Stimulated activated naive B cell treated with anti-CD40 and anti-IgM and Interleukin-4, amounts not matched to agents 10 μg/mL and 1 μg/mL and 100 μg/mL, for 72 hours (primary cell): ENCODE data around the gene MIX23.

Experiments used
- ATAC-seq, 2 donors: fragments of 150-1000 bp; cut with Tn5 transposase; replicated peaks; 2 replicates each; pipeline ENCODE4 v1.10.0; 2021; ENCODE audit warnings: moderate library complexity in 1 of 2
- DNase-seq: peaks from one replicate; pipeline ENCODE4 v3.0.0; 2021
- H3K27ac Mint-ChIP-seq: one replicate; pipeline ENCODE4 v1.8.0; 2022; ENCODE audit warnings: mild to moderate bottlenecking, mixed read lengths
- H3K27me3 Mint-ChIP-seq, 2 donors: one replicate each; pipeline ENCODE4 v1.8.0; 2022; ENCODE audit warnings: mixed read lengths in 2 of 2
- H3K36me3 Mint-ChIP-seq, 2 donors: one replicate each; pipeline ENCODE4 v1.8.0; 2022; ENCODE audit warnings: mixed read lengths in 2 of 2, mild to moderate bottlenecking in 1 of 2
- H3K4me1 Mint-ChIP-seq, 2 donors: one replicate each; pipeline ENCODE4 v1.8.0; 2022; ENCODE audit warnings: mixed read lengths in 2 of 2, mild to moderate bottlenecking in 1 of 2
- H3K4me3 Mint-ChIP-seq, 2 donors: one replicate each; pipeline ENCODE4 v1.8.0; 2022; ENCODE audit warnings: mild to moderate bottlenecking in 2 of 2, mixed read lengths in 2 of 2, moderate library complexity in 1 of 2
- H3K9me3 Mint-ChIP-seq, 2 donors: one replicate each; pipeline ENCODE4 v1.8.0; 2022; ENCODE audit warnings: mixed read lengths in 2 of 2, mild to moderate bottlenecking in 1 of 2

Gene MIX23

DNA sequence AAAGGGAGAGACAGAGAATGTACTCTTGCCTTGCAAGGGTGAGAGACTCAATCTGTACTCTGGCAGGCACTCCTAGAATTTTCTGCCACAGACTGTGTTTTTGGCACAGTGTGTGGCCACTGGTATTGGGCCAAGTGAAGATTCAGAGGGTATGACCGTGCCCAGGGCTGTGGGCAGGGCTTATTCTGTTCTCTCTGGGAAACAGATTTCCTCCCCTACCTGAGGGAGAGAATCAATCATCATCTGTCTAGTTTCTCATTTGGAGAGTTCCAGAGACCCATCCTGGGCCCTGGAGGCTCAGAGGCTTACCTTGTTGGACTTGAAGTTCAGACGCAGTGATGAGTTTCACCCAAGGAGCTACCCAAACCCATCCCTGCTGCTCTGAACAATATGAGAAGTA is 29.8 kb downstream of the MIX23 start:
- Mint-ChIP-seq H3K4me3 (no peak overlapping the region), H3K27ac (no peak overlapping the region), H3K27me3 (peaks cover 0 to under 1% of the 10 kb centered on the region in 2 donors), H3K9me3 (no peaks in the 10 kb centered on the region), H3K4me1 (peaks cover 0 to 6% of the 10 kb centered on the region in 2 donors), H3K36me3 (peaks cover 6 to 9% of the 10 kb centered on the region in 2 donors)
- DNase-seq (no peak), ATAC-seq (no peak)

DNA sequence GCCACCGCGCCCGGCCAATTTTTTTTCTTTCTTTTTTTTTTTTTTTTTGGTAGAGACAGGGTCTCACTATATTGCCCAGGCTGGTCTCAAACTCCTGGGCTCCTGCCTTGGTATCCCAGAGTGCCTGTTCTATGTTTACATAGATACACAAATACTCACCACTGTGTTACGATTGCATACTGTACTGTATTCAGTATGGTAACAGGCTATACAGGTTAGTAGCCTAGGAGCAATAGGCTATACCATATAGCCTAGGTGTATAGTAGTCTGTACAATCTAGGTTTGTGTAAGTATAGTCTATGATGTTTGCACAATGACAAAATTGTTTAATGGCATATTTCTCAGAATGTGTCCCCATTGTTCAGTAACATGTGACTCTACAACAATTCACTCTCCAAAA is 31.4 kb downstream of the MIX23 start:
- H3K4me1 Mint-ChIP-seq: peaks cover 0 to 6% of the 10 kb centered on the region in 2 donors
- DNase-seq: no peak
- H3K27me3 Mint-ChIP-seq: peaks cover 6 to 7% of the 10 kb centered on the region in 2 donors
- no peak for ATAC-seq
- peaks cover 2 to 5% of the 10 kb centered on the region in 2 donors for H3K36me3 Mint-ChIP-seq
- H3K27ac Mint-ChIP-seq: no peak overlapping the region
- no peak overlapping the region for H3K4me3 Mint-ChIP-seq
- peaks cover 0 to 5% of the 10 kb centered on the region in 2 donors for H3K9me3 Mint-ChIP-seq

DNA sequence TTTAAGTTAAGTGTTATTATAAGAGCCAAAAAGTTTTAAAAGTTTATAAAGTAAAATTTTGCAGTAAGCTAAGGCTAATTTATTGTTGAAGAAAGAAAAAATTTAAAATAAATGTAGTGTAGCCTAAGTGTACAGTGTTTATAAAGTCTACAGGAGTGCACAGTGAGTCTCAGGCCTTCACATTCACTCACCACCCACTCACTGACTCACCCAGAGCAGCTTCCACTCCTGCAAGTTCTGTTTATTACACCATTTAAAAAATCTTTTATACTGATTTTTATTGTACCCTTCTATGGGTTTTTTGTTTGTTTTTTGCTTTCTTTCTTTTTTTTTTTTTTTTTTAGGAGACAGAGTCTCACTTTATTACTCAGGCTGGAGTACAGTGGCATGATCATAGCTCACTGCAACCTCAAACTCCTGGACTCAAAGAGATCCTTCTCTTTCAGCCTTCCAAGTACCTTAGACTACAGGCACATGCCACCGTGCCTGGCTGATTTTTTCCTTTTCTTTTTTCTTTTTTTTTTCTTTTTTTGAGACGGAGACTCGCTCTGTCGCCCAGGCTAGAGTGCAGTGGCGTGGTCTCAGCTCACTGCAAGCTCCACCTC is 32.1 kb downstream of the MIX23 start:
- H3K4me1 Mint-ChIP-seq: peaks cover 0 to 6% of the 10 kb centered on the region in 2 donors
- peaks cover 0 to 5% of the 10 kb centered on the region in 2 donors for H3K9me3 Mint-ChIP-seq
- no peak for ATAC-seq
- H3K27ac Mint-ChIP-seq: no peak overlapping the region
- peaks cover 6 to 7% of the 10 kb centered on the region in 2 donors for H3K27me3 Mint-ChIP-seq
- DNase-seq: no peak
- no peak overlapping the region for H3K4me3 Mint-ChIP-seq
- H3K36me3 Mint-ChIP-seq: peaks cover 2 to 5% of the 10 kb centered on the region in 2 donors

DNA sequence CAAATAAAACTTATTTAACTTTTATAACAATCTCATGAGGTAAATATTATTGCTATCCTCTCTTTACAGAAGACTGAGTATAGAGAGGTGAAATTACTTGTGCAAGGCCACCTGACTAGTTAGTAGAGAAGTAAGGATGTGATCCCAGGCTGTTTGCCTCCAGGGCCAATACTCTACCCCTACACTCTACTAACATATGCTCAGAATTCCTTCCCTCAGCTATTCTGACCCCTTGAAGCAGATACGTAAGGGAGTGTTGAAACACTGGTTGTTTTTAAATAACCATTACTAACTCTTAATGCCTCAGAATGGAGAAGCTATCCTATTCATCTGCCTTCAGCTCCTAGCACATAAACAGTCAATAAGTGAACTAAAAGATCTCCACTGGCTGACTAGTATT is 33.9 kb downstream of the MIX23 start:
- peaks cover 6 to 7% of the 10 kb centered on the region in 2 donors for H3K27me3 Mint-ChIP-seq
- peaks cover 0 to 2% of the 10 kb centered on the region in 2 donors for H3K4me1 Mint-ChIP-seq
- no peak for ATAC-seq
- H3K27ac Mint-ChIP-seq: no peak overlapping the region
- peaks cover 0 to 5% of the 10 kb centered on the region in 2 donors for H3K36me3 Mint-ChIP-seq
- no peak for DNase-seq
- peaks cover 0 to 5% of the 10 kb centered on the region in 2 donors for H3K9me3 Mint-ChIP-seq
- no peak overlapping the region for H3K4me3 Mint-ChIP-seq

DNA sequence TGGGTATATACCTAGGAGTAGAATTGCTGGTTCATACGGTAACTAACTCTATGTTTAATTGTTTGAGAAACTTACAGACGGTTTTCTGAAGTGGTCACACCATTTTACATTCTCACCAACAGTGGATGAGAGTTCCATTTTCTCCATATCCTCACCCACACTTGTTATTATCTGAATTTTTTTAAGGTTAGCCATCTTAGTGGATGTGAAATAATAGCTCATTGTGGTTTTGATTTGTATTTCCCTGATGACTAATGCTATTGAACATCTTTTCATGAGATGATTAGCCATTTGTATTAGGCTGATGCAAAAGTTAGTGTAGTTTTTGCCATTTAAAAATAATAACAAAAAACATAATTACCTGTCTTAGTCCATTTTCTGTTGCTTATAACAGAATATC is 39.4 kb downstream of the MIX23 start:
- Mint-ChIP-seq H3K4me3 (no peak overlapping the region), H3K36me3 (peaks cover 5 to 7% of the 10 kb centered on the region in 2 donors), H3K27me3 (peaks cover 6 to 10% of the 10 kb centered on the region in 2 donors), H3K27ac (no peak overlapping the region), H3K4me1 (no peaks in the 10 kb centered on the region), H3K9me3 (peaks cover 0 to 12% of the 10 kb centered on the region in 2 donors)
- no peak for ATAC-seq
- DNase-seq: no peak

DNA sequence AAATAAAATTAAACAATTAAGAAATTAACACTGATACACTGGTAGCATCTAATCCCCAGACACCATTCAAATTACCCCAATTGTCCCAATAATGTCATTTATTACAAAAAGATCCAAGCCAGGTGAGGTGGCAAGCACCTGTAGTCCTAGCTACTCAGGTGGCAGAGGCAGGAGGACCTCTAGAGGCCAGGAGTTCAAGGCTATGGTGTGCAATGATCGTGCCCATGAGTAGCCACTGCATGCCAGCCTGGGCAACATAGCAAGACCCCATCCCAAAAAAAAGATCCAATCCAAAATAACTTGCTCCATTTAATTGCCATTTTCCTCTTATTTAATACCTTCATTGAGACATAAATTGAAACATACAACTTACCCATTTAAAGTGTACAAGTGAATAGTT is 40.2 kb downstream of the MIX23 start:
- DNase-seq (no peak), ATAC-seq (no peak)
- Mint-ChIP-seq H3K27me3 (peaks cover 1 to 6% of the 10 kb centered on the region in 2 donors), H3K4me3 (no peak overlapping the region), H3K36me3 (peaks cover 2 to 7% of the 10 kb centered on the region in 2 donors), H3K4me1 (no peaks in the 10 kb centered on the region), H3K9me3 (peaks cover 0 to 9% of the 10 kb centered on the region in 2 donors), H3K27ac (no peak overlapping the region)

DNA sequence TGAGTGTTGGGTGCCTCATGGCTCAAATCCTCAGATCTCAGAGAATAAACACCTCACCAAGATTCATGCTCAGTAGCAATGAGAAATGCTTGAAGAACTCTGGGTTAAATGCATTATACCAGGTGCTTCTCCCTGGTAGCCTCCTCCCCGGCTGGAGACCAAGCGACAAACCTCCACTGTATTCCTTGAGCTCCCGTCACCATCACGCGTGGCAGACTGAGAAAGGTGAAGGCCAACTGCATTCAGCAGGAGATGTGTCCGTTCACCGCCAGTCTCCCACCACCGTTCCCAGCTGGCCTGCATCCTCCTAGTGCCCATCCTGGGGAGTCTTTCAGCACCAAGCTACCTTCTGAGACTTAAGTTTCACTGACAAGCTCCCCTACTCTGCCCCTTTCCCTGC is 50.5 kb downstream of the MIX23 start:
- no peaks in the 10 kb centered on the region for H3K9me3 Mint-ChIP-seq
- DNase-seq: no peak

DNA sequence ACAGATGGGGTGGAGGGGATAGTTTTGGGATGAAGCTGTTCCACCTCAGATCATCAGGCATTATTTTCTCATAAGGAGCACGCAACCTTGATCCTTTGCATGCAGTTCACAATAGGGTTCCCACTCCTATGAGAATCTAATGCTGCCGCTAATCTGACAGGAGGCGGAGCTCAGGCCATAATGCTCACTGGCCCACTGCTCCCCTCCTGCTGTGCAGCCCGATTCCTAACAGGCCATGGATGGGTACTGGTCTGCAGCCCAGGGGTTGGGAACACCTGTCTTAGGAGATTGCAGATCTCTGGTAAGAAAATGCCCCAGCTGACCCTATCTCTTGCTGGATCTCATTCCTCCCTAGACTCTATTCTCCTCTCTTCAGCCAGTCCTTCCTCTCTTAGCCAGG is 51.1 kb downstream of the MIX23 start:
- no peak overlapping the region for H3K4me3 Mint-ChIP-seq

More for the DNA sequence above, 50.5 kb downstream of the MIX23 start:
- Mint-ChIP-seq H3K27me3 (peaks cover 17 to 33% of the 10 kb centered on the region in 2 donors), H3K4me1 (peaks cover 6 to 9% of the 10 kb centered on the region in 2 donors), H3K27ac (no peak overlapping the region), H3K36me3 (no peaks in the 10 kb centered on the region), H3K4me3 (no peak overlapping the region)
- no peak for ATAC-seq

DNA sequence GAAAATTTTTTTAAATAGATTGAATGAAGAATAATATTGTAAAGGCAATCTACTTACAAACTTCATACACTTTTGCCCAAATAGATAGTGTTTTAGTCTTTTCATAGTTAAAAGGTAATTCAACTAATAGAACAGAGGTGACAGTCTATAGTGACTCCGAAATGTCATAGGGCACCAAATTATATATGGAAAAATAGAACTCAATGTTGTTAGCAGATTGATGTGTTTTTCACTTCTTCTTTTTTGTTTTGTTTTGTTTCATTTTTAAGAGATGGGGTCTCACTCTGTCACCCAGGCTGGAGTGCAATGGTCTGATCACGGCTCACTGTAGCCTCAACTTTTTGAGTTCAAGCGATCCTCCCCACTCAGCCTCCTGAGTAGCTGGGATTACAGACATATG is 57.3 kb downstream of the MIX23 start:
- no peaks in the 10 kb centered on the region for H3K9me3 Mint-ChIP-seq

More for the DNA sequence above, 51.1 kb downstream of the MIX23 start:
- no peaks in the 10 kb centered on the region for H3K9me3 Mint-ChIP-seq
- no peak overlapping the region for H3K27ac Mint-ChIP-seq
- no peaks in the 10 kb centered on the region for H3K36me3 Mint-ChIP-seq
- ATAC-seq (no peak), DNase-seq (no peak)
- peaks cover 17 to 33% of the 10 kb centered on the region in 2 donors for H3K27me3 Mint-ChIP-seq
- peaks cover 6 to 9% of the 10 kb centered on the region in 2 donors for H3K4me1 Mint-ChIP-seq

DNA sequence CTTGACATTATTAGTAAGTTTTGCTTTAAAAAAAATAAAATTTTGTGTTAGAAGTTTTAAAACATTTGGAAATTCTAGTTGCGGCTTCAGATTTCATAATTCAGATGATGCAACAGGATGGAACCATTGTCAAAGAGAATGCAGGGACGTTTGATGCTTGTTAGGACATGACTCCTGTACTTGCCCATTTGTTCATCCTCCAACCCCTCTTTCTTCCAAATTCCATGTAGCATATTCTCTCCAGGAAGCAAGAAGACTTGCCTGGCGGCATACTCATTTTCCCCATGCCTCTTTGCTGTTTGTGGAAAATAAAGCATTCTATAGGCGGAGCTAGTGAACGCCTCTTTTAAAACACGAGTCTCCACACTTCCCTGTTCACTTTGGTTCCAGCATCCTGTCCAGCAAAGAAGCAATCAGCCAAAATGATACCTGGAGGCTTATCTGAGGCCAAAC is 58.1 kb downstream of the MIX23 start, which contains the start of gene CSTA:
TSS of gene CSTA (plus strand) at position 378 of the 453 bp plus-strand sequence. CDS start at position 423, 45 bp downstream.
- H3K4me3 Mint-ChIP-seq: peak within 1 kb of the TSS in 1 of 2 donors; percentile 37
- peaks cover 20 to 29% of the 10 kb centered on the region in 2 donors for H3K4me1 Mint-ChIP-seq

More for the DNA sequence above, 57.3 kb downstream of the MIX23 start:
- peaks cover 0 to 4% of the 10 kb centered on the region in 2 donors for H3K27me3 Mint-ChIP-seq
- no peaks in the 10 kb centered on the region for H3K36me3 Mint-ChIP-seq
- H3K4me3 Mint-ChIP-seq: peak overlapping the region in 1 of 2 donors; percentile 37
- H3K4me1 Mint-ChIP-seq: peaks cover 19 to 29% of the 10 kb centered on the region in 2 donors
- DNase-seq (no peak), ATAC-seq (peak; percentile 58 to 71)
- H3K27ac Mint-ChIP-seq: no peak overlapping the region

DNA sequence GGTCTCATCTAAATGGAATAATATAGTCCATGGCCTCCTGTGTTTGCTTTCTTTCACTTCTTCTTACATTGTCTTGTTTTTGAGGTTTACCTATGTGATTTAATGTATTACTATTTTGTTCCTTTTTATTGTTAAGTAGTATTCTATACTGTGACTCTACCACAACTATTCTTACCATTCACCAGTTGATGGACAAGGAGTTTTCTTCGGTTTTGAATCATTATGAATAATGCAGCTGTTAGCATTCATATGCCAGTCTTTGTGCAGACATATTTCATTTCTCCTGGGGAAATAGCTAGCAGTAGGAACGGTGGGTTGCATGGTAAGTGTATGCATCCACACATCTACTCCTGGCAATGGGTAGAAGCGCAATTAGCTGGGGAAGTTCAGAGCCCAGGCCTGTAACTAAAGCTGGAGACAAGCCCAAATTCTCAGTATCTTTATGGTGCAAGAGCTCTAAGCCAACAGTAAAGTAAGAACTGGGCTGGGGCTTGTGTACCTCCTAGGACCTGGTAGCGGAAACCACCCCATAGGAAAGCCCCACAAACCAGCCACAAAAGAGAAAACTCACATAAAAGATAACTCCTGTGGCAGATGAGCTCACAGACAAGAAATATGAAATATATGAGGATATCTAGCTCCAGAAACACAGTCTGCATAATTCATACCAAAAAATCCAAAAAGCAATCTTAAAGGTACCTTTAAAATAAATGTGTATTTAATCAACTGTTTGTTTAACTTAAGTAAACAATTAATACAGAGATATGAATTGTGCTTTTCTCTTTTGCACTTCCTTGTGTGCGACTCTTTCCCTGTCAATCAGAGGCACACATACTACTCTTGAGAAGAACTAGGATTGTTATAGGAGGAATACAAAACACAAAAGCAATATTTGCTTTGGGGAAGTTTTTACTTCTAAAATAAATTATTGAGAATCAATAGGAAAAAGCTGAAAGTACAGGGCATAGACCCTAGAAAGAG is 60.6 kb downstream of the MIX23 start:
- DNase-seq: no peak
- no peak overlapping the region for H3K4me3 Mint-ChIP-seq
- H3K27me3 Mint-ChIP-seq: peaks cover 9 to 10% of the 10 kb centered on the region in 2 donors
- peaks cover 9 to 10% of the 10 kb centered on the region in 2 donors for H3K9me3 Mint-ChIP-seq
- H3K36me3 Mint-ChIP-seq: peaks cover 3 to 5% of the 10 kb centered on the region in 2 donors
- ATAC-seq: peak; percentile 52 to 72
- peaks cover 20 to 29% of the 10 kb centered on the region in 2 donors for H3K4me1 Mint-ChIP-seq
- peak overlapping the region; percentile 21 for H3K27ac Mint-ChIP-seq

More for the DNA sequence above, 58.1 kb downstream of the MIX23 start, which contains the start of gene CSTA:
- DNase-seq (no peak), ATAC-seq (no peak)
- H3K27ac Mint-ChIP-seq: peak within 1 kb of the TSS; percentile 59
- no peaks in the 10 kb centered on the region for H3K27me3 Mint-ChIP-seq
- H3K36me3 Mint-ChIP-seq: no peaks in the 10 kb centered on the region
- peaks cover 0 to 3% of the 10 kb centered on the region in 2 donors for H3K9me3 Mint-ChIP-seq

DNA sequence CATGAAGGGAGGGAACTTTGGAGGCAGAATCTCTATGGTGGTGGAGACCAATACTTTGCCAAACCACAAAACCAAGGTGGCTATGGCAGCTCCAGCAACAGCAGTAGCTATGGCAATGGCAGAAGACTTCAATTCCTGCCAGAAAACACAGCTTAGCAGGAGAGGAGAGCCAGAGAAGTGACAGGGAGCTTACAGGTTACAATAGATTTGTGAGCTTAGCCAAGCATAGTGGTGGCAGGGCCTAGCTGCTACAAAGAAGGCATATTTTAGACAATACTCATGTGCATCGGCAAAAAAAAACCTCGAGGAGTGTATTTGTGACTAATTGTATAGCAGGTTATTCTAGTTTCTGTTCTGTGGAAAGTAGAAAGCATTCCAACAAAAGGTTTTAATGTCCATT is 64.4 kb downstream of the MIX23 start:
- peak overlapping the region; percentile 2 for H3K27ac Mint-ChIP-seq
- H3K27me3 Mint-ChIP-seq: peaks cover 17 to 20% of the 10 kb centered on the region in 2 donors
- no peak for ATAC-seq
- H3K36me3 Mint-ChIP-seq: peaks cover 3 to 5% of the 10 kb centered on the region in 2 donors
- no peak for DNase-seq
- peaks cover 12 to 14% of the 10 kb centered on the region in 2 donors for H3K4me1 Mint-ChIP-seq
- peaks cover 9 to 10% of the 10 kb centered on the region in 2 donors for H3K9me3 Mint-ChIP-seq
- no peak overlapping the region for H3K4me3 Mint-ChIP-seq

DNA sequence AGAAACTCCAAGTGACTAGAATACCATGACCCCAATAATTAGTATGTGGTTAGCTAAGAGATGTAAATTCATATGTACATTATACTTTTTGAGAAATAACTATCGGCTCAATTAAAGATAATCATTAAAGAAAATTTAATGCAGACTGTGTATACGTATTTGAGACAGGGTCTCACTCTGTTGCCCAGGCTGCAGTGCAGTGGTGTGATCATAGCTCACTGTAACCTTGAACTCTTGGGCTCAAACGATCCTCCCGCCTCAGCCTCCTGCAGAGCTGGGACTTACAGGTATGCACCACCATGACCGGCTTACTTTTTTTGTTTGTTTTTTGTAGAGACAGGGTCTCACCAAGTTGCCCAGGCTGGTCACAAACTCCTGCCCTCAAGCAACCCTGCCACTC is 66.7 kb downstream of the MIX23 start:
- H3K27ac Mint-ChIP-seq: no peak overlapping the region
- DNase-seq: no peak
- peaks cover 9 to 10% of the 10 kb centered on the region in 2 donors for H3K9me3 Mint-ChIP-seq
- peaks cover 3 to 5% of the 10 kb centered on the region in 2 donors for H3K36me3 Mint-ChIP-seq
- H3K4me3 Mint-ChIP-seq: no peak overlapping the region
- ATAC-seq: no peak
- peaks cover 6 to 12% of the 10 kb centered on the region in 2 donors for H3K4me1 Mint-ChIP-seq
- H3K27me3 Mint-ChIP-seq: peaks cover 17 to 20% of the 10 kb centered on the region in 2 donors

DNA sequence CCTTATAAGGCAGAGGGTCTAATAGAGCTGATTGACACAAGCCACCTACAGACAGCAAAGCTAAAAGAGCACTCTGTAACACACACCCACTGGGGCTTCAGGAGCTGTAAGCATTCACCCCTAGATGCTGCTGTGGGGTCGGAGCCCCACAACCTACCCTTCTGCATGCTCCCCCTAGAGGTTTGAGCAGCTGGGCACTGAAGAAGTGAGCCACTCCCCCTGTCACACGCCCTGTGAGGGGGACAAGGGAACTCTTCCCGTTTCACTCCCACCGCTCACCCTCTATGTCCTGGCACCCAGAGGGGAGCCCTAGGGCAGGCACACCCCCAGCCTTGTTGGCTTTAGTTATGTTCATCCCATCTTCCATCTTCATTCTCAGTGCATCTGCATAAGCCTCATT is 67.4 kb downstream of the MIX23 start:
- Mint-ChIP-seq H3K9me3 (peaks cover 9 to 10% of the 10 kb centered on the region in 2 donors), H3K27ac (no peak overlapping the region), H3K4me3 (no peak overlapping the region), H3K36me3 (peaks cover 3 to 5% of the 10 kb centered on the region in 2 donors), H3K4me1 (peaks cover 3 to 6% of the 10 kb centered on the region in 2 donors), H3K27me3 (peaks cover 17 to 20% of the 10 kb centered on the region in 2 donors)
- no peak for ATAC-seq
- DNase-seq: no peak
